Endothelial cell of hepatic sinusoid (primary cell): ENCODE measurements around the gene TNFAIP3.

Experiments used
- in situ Hi-C: cut with HindIII; loops from 2 replicates; pipeline ENCODE4 v1.10.0; 2017; ENCODE audit warnings: low sequenced_read_pairs

Gene TNFAIP3

GRCh38 chr6:137894779-137895385 lies 27.8 kb downstream of the TNFAIP3 start:
- in situ Hi-C loops: no loop called here

GRCh38 chr6:137896647-137897046 lies 29.6 kb downstream of the TNFAIP3 start:
- in situ Hi-C loops: no loop called here

- in situ Hi-C loops: no loop called here
These were observed 33.8 kb downstream of the TNFAIP3 start for GRCh38 chr6:137900815-137901214.

- in situ Hi-C loops: no loop called here
These were observed 34.4 kb downstream of the TNFAIP3 start for GRCh38 chr6:137901454-137901853.

- in situ Hi-C loops: no loop called here
These were observed 35.6 kb downstream of the TNFAIP3 start for GRCh38 chr6:137902699-137903098.

GRCh38 chr6:137903274-137903932 lies 36.3 kb downstream of the TNFAIP3 start:
- in situ Hi-C loops: no loop called here

GRCh38 chr6:137903933-137904821 lies 37.1 kb downstream of the TNFAIP3 start:
- in situ Hi-C loops: no loop called here

- in situ Hi-C loops: no loop called here
These were observed 38.0 kb downstream of the TNFAIP3 start for GRCh38 chr6:137904822-137905617.

- in situ Hi-C loops: no loop called here
These were observed 39.0 kb downstream of the TNFAIP3 start for GRCh38 chr6:137906020-137906472.

GRCh38 chr6:137907170-137907569 lies 40.1 kb downstream of the TNFAIP3 start:
- in situ Hi-C loops: no loop called here

- in situ Hi-C loops: no loop called here
These were observed 42.5 kb downstream of the TNFAIP3 start for GRCh38 chr6:137909533-137909932.

GRCh38 chr6:137910424-137910834 lies 43.4 kb downstream of the TNFAIP3 start:
- in situ Hi-C loops: no loop called here

GRCh38 chr6:137910843-137911456 lies 43.9 kb downstream of the TNFAIP3 start:
- in situ Hi-C loops: no loop called here

- in situ Hi-C loops: no loop called here
These were observed 44.7 kb downstream of the TNFAIP3 start for GRCh38 chr6:137911675-137912191.

GRCh38 chr6:137912813-137913212 lies 45.8 kb downstream of the TNFAIP3 start:
- in situ Hi-C loops: no loop called here

- in situ Hi-C loops: no loop called here
These were observed 46.4 kb downstream of the TNFAIP3 start for GRCh38 chr6:137913434-137913833.

- in situ Hi-C loops: no loop called here
These were observed 47.0 kb downstream of the TNFAIP3 start for GRCh38 chr6:137913996-137914529.

GRCh38 chr6:137914530-137915193 lies 47.6 kb downstream of the TNFAIP3 start:
- in situ Hi-C loops: no loop called here

- in situ Hi-C loops: no loop called here
These were observed 48.7 kb downstream of the TNFAIP3 start for GRCh38 chr6:137915790-137916189.
